ENCODE data around the gene CCDC90B. TPM values are rescaled to one million over a fixed set of nuclear protein-coding genes. Genes with fewer than 3 reads are reported as not detected.

Gene CCDC90B
- total RNA-seq, 1 experiment from 2014 or later: 47.7 TPM

GRCh38 chr11:83238111-83238510 is 48.1 kb downstream of the CCDC90B start:
- DNase-seq: no peak
- Histone ChIP-seq H3K4me3 (ENCODE audit: insufficient read depth, low read depth, low read length) (no peak overlapping the region), H3K27me3 (ENCODE audit: control insufficient read depth, insufficient read depth, low read length) (no peaks in the 10 kb centered on the region), H3K36me3 (replicated peaks; ENCODE audit: control insufficient read depth, insufficient read depth, low read length) (no peaks in the 10 kb centered on the region)

GRCh38 chr11:83235825-83236224 is 50.3 kb downstream of the CCDC90B start:
- DNase-seq: no peak
- H3K4me3 ChIP-seq (ENCODE audit: insufficient read depth, low read depth, low read length): no peak overlapping the region
- no peaks in the 10 kb centered on the region for H3K36me3 ChIP-seq (replicated peaks; ENCODE audit: control insufficient read depth, insufficient read depth, low read length)
- no peaks in the 10 kb centered on the region for H3K27me3 ChIP-seq (ENCODE audit: control insufficient read depth, insufficient read depth, low read length)

- no peak for DNase-seq
- H3K4me3 ChIP-seq (ENCODE audit: insufficient read depth, low read depth, low read length): no peak overlapping the region
- no peaks in the 10 kb centered on the region for H3K36me3 ChIP-seq (replicated peaks; ENCODE audit: control insufficient read depth, insufficient read depth, low read length)
- no peaks in the 10 kb centered on the region for H3K27me3 ChIP-seq (ENCODE audit: control insufficient read depth, insufficient read depth, low read length)
These were observed 62.7 kb downstream of the CCDC90B start for GRCh38 chr11:83223457-83223856.

- H3K36me3 ChIP-seq (replicated peaks; ENCODE audit: control insufficient read depth, insufficient read depth, low read length): no peaks in the 10 kb centered on the region
- no peak overlapping the region for H3K4me3 ChIP-seq (ENCODE audit: insufficient read depth, low read depth, low read length)
- H3K27me3 ChIP-seq (ENCODE audit: control insufficient read depth, insufficient read depth, low read length): no peaks in the 10 kb centered on the region
- DNase-seq: no peak
These were observed 63.7 kb downstream of the CCDC90B start for GRCh38 chr11:83222499-83222898.

GRCh38 chr11:83221694-83222093 is 64.5 kb downstream of the CCDC90B start:
- H3K27me3 ChIP-seq (ENCODE audit: control insufficient read depth, insufficient read depth, low read length): no peaks in the 10 kb centered on the region
- no peaks in the 10 kb centered on the region for H3K36me3 ChIP-seq (replicated peaks; ENCODE audit: control insufficient read depth, insufficient read depth, low read length)
- H3K4me3 ChIP-seq (ENCODE audit: insufficient read depth, low read depth, low read length): no peak overlapping the region
- DNase-seq: no peak

- DNase-seq: no peak
- Histone ChIP-seq H3K27me3 (ENCODE audit: control insufficient read depth, insufficient read depth, low read length) (no peaks in the 10 kb centered on the region), H3K36me3 (replicated peaks; ENCODE audit: control insufficient read depth, insufficient read depth, low read length) (no peaks in the 10 kb centered on the region), H3K4me3 (ENCODE audit: insufficient read depth, low read depth, low read length) (no peak overlapping the region)
These were observed 65.9 kb downstream of the CCDC90B start for GRCh38 chr11:83220260-83220659.

GRCh38 chr11:83219095-83219494 is 67.1 kb downstream of the CCDC90B start:
- no peaks in the 10 kb centered on the region for H3K36me3 ChIP-seq (replicated peaks; ENCODE audit: control insufficient read depth, insufficient read depth, low read length)
- H3K27me3 ChIP-seq (ENCODE audit: control insufficient read depth, insufficient read depth, low read length): no peaks in the 10 kb centered on the region
- DNase-seq: peak; percentile 29
- no peak overlapping the region for H3K4me3 ChIP-seq (ENCODE audit: insufficient read depth, low read depth, low read length)

Other genes with a start within 250 kb of the CCDC90B start
- gene RAB30, start 214.5 kb downstream of the CCDC90B start, total RNA-seq (2014; rRNA removed; shearing (Covaris generic)): 4.5 and 6.2 TPM in 2 replicates
- 25.4 and 29.9 TPM in 2 replicates for gene PCF11, start 129.2 kb downstream of the CCDC90B start, total RNA-seq (2014; rRNA removed; shearing (Covaris generic))
- 3.3 and 5.5 TPM in 2 replicates for gene ANKRD42, start 92.7 kb downstream of the CCDC90B start, total RNA-seq (2014; rRNA removed; shearing (Covaris generic))

Data from H7 (cell line).